ENCODE data around the gene TNFRSF1A.

TNFRSF1A gene

DNA sequence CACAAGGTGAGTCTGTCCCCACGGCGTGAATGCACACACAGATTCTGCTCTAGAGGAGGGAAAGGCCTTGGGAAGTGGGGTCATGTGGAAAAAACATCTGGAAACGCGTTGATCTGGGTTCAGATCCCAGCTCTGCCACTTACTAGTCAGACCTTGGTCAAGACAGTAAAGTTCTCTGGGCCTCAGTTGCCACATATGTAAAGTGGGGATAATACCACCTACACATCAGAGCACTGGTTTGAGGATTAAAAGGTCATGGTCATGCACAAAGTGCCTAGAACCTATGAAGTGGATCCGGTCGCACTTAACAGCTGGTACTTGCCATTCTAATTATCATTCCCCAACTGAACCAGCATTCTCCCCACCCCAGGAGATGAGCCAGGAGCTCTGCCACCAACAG, 26.7 kb downstream of the TNFRSF1A start:
- TF ChIP-seq, protein P1, sequence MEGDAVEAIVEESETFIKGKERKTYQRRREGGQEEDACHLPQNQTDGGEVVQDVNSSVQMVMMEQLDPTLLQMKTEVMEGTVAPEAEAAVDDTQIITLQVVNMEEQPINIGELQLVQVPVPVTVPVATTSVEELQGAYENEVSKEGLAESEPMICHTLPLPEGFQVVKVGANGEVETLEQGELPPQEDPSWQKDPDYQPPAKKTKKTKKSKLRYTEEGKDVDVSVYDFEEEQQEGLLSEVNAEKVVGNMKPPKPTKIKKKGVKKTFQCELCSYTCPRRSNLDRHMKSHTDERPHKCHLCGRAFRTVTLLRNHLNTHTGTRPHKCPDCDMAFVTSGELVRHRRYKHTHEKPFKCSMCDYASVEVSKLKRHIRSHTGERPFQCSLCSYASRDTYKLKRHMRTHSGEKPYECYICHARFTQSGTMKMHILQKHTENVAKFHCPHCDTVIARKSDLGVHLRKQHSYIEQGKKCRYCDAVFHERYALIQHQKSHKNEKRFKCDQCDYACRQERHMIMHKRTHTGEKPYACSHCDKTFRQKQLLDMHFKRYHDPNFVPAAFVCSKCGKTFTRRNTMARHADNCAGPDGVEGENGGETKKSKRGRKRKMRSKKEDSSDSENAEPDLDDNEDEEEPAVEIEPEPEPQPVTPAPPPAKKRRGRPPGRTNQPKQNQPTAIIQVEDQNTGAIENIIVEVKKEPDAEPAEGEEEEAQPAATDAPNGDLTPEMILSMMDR (IDR thresholded peaks at IDR 0.05; ENCODE audit: borderline replicate concordance, insufficient read depth, low read depth, low read length): no peak
- H3K4me3 ChIP-seq (ENCODE audit: low read depth, low read length): no peak overlapping the region

DNA sequence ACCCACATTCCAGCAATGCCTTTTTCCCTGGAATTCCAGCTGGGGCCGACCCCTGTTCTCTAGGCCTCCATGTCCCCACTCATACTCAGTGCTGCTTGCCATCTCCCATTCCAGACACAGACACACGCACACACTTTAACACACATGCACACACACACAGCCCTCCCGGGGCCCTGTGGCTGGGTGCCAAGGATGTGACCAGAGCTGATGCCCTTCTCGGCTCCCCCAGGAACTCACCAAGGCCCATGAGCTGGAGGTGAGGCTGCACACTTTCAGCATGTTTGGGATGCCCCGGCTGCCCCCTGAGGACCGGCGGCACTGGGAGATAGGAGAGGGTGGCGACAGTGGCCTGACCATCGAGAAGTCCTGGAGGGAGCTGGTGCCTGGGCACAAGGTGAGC, 27.1 kb downstream of the TNFRSF1A start:
- H3K4me3 ChIP-seq (ENCODE audit: low read depth, low read length): no peak overlapping the region
- TF ChIP-seq, protein P1 (IDR thresholded peaks at IDR 0.05; ENCODE audit: borderline replicate concordance, insufficient read depth, low read depth, low read length): no peak

DNA sequence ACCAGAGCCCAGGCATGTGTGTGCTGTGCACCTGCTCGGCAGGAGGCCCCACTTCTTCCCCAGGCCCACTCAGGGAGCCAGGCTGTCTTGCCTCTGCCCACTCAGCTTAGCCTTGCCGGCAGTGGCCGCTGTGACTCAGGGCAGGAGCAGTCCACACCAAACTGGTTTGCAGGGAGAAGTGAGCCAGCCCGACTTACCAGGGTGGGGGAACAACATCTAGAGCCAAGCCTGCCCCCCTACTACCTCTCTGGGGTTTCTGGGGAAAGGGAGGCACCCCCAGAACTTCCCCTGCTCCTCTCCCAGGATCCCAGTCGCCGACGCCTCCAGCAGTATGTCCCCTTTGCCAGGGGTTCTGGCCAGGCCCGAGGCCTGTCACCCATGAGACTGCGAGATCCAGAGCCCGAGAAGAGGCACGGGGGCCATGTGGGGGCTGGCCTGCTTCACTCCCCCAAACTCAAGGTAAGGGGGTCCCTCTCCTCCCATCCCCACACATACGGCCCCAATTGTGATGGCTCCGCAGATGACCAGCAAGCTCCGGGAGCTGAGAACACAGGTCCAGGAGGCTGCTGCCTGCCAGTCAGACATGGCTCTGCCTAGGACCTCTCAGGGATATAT, 28.4 kb downstream of the TNFRSF1A start:
- TF ChIP-seq, protein P1 (IDR thresholded peaks at IDR 0.05; ENCODE audit: borderline replicate concordance, insufficient read depth, low read depth, low read length): no peak
- no peak overlapping the region for H3K4me3 ChIP-seq (ENCODE audit: low read depth, low read length)

DNA sequence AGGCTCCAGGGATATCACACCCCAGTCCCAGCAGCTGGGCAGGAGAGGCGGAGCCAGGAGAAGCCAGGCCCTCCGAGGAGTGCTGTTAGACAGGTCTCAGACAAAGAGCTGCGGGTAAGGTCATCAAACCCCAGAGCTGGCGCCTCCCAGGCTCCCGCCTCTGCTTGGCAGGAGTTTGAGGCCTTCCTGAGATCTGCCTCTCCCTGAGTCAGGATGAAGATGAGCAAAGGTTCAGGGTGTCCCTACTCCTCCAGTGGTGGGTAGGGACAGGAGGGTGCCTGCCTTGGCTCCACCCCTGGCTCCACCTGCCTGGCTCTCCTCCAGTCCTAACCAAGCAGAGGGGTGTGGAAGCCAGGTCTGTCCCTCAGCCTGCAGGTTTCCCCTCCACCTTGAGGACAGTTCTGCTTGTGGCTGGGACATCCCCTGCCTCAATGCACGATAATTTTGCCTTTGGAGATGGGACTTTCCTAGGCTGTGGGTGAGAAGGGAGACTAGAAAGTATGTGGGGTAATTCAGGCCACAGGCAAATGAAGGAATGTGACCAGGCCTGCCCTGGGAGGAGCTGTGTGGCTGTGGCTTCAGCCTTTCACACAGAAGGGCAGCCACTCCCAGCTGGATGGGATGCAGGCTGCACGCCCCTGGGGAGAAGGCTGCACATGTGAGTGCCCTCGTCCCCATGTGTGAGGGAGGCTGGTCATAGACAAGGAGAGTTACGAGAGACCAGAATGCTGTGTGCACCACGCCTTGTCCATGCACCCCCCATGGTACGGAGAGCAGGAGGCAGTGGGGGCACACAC, 29.1 kb downstream of the TNFRSF1A start:
- TF ChIP-seq, protein P1 (IDR thresholded peaks at IDR 0.05; ENCODE audit: borderline replicate concordance, insufficient read depth, low read depth, low read length): no peak
- H3K4me3 ChIP-seq (ENCODE audit: low read depth, low read length): no peak overlapping the region

DNA sequence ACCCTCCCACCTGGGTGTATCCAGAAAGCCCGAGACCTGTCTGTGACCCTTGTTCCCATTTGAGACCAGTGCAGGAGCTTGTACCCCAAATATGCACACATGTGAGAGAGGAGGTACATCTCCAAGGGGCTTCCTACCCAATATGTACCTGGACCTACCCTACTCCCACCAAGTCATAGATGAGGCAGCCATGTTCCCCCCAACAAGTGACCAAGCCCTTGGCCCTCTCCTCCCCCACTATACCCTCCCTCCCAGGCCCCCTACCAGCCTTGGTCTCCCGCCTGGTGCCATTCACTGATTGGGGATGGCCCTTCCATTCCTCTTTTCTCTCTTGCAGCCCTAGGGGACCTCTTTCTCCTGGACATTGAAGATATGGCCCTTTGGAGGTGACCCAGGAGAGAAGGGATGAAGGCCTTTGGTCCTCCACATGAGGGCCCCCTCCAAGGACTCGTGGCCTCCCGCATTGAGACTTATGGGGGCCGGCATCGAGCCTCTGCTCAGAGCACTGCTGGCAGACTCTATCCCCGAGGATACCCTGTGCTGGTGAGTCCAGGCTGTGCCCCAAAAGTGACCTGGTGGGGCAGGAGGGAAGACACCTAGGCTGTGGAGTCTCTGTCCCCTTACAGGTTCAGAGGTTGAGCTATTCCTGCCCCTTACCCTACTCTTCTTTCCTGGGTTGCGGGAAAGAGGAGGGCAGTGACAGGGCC, 29.9 kb downstream of the TNFRSF1A start:
- TF ChIP-seq, protein P1 (IDR thresholded peaks at IDR 0.05; ENCODE audit: borderline replicate concordance, insufficient read depth, low read depth, low read length): no peak
- H3K4me3 ChIP-seq (ENCODE audit: low read depth, low read length): no peak overlapping the region

DNA sequence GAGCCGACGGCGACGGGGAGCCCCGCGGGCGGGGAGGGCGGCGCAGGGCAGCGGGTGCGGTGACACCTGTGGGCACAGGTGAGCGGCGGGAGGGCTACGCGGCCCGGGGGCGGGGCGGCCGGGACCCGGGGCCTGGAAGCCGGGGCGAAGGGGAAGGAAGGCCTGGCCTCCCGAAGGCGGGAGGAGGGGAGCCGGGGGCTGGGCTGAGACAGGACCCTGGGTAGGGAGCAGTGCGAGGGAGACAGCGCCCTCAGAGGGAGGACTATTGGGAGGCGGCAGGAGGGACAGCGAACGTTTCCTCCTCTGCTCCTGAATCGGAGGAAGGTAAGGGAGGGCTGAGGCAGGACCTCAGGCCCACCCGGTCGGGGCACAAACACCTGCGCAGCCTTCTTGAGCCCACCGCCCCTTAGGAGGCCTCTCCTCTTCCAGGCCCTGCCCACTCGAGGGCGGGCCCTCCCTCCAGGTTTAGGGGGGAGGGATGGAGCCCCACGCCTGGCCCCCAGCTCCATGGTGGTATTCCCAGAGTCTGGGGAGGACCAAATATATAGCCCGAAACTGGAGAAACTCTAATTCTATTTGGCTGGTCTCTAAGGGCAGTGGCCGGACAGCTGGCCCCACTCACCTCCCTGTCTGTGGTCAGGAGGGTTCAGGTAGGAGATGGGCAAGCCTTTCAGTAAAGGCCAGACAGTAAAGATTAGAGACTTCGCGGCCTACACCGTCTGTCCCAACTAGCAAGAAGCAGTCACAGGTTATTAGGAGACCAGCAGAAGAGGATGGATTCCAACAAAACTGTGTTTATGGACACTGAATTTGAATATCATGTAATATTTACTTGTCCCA, 30.9 kb downstream of the TNFRSF1A start:
- TF ChIP-seq, protein P1 (IDR thresholded peaks at IDR 0.05; ENCODE audit: borderline replicate concordance, insufficient read depth, low read depth, low read length): no peak
- H3K4me3 ChIP-seq (ENCODE audit: low read depth, low read length): no peak overlapping the region

All from GM12875 (cell line).